ENCODE measurements around the gene SLC7A7.
A peak's percentile ranks its signal among the peaks of the same experiment; 100 is the strongest.
"Not testable (repeated sequence)": the region's sequence is repeated elsewhere in the genome, so short reads cannot be mapped to it uniquely, and the experiment has no call there.

Gene SLC7A7

DNA sequence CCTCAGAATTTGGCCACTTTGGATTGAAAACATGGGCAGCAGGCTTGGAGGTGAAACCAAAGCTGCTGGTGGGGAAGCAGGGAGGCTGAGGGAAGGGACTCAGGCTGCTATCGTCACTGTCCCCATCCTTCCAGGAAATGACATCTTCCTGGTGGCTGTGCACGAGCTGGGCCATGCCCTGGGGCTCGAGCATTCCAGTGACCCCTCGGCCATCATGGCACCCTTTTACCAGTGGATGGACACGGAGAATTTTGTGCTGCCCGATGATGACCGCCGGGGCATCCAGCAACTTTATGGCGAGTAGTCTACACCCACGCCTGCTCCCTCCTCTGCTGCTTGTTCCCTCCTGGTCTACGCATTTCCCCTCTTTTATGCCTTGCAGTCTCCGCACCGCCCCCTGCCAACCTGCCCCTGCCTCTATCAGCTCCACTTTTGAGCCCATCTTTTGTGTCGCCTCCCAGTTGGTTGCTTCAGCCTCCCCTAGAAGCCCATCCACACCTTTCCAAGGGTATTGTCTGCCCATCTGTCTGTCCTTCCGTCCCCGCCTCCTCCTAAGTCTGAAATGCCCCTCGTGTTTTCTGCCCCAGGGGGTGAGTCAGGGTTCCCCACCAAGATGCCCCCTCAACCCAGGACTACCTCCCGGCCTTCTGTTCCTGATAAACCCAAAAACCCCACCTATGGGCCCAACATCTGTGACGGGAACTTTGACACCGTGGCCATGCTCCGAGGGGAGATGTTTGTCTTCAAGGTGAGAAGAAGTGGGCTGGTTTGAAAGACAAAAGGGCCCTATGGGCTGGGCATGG, 28.1 kb upstream of the SLC7A7 start:
- no peak for DNase-seq

GRCh38 chr14:22842211-22843122, 27.2 kb upstream of the SLC7A7 start:
- no peak for DNase-seq

- no peak for DNase-seq
These were observed 26.5 kb upstream of the SLC7A7 start for GRCh38 chr14:22841769-22842168.

DNA sequence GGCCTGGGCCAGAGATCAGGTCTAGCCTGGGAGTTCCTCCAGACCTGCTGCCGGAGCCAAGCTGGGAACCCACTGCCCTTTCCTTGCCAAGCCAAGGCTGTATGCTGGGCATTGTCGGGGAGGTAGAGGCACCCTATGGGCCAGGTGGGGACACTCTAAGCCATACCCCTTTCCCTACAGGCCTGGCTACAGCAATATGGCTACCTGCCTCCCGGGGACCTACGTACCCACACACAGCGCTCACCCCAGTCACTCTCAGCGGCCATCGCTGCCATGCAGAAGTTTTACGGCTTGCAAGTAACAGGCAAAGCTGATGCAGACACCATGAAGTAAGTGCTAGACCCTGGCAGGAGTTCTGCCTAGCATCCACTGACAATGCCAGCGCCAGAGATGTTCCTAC, 26.1 kb upstream of the SLC7A7 start:
- no peak for DNase-seq

GRCh38 chr14:22839159-22839779, 24.0 kb upstream of the SLC7A7 start:
- no peak for DNase-seq

DNA sequence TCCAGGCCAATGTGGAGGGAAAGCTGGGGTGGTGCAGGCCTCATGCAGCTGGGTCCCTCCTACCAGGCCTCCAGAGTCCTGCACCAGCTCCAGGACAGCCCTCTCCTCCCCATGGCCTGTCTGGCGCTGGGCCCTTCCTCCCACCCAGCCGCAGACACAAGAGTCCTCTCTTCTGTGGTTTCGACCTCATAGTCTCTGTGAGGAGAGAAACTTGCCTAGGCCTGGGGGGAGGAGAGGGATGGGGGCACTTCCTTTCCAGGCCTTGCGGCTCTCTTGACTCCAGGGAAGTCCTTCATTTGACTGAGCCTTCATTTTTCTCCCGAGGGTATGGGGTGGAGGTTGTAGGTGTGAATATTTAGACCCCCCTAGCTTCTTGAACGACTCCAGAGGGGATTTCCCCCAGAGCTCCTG, 23.4 kb upstream of the SLC7A7 start:
- no peak for DNase-seq

DNA sequence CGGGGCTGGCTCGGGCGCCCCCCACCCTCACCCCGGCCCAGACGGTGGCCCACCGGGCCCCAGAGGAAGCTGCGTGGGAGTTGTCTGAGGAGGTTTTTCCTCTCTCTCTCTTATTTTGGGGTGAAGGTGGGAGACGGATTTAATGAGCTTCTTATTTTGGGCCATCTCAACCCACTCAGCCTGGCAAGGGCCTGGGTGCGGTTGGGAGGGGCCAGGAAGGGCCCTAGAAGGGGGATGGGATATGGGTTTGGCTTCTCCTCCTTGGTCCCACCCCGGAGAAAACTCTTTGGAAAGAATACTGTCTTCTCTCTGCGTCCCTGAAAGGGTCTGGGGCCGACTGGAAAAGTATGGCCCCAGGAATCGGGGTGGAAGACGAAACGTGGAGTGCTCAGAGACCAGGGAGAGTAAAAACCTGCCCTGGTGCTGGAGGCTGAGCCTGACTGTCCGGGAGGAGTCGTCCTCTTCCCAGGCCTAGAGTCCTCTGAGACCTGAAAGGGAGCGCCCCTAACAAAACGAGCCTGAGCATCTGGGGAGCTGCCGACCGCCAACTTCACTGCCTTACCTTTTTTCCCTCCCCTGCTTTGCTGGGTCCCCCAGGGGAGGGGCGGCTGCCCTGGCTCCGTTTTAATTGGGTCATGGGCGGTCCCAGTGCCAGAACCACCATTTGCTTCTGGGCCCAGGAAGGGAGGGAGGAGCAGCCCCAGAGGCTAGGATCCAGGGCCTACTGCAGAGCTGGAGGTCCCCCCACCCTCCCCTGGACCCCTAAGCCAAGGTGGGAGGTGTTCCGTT, 22.7 kb upstream of the SLC7A7 start:
- no peak for DNase-seq

- no peak for DNase-seq
These were observed 22.0 kb upstream of the SLC7A7 start for GRCh38 chr14:22837114-22837749.

DNA sequence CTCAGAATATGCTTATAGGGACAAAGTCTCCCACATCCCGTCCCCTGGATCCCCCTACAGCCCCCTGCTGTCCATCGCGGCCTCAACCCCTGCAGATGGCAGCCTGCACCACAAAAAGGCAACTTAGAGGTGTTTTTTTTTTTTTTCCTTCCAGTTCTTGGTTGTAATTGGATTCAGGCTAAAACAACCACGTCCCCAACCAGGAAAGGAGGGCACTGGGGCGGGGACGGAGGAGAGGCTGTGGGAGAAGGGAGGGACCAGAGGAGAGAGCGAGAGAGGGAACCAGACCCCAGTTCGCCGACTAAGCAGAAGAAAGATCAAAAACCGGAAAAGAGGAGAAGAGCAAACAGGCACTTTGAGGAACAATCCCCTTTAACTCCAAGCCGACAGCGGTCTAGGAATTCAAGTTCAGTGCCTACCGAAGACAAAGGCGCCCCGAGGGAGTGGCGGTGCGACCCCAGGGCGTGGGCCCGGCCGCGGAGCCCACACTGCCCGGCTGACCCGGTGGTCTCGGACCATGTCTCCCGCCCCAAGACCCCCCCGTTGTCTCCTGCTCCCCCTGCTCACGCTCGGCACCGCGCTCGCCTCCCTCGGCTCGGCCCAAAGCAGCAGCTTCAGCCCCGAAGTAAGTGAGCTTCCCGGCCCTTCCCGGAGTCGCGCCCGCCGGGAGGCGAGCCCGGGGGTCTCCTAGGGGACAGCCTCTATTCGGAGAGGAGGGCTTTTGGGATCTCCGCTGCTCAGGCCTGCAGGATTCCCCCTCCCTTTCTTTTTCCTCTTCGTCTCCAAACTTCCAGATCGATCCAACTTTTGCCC, 21.3 kb upstream of the SLC7A7 start, which contains the start of gene MMP14:
Gene MMP14, plus strand, starts transcription at position 285 of the 813 bp plus-strand sequence. Its CDS starts 233 bp downstream, at position 518.
- no peak for DNase-seq

DNA sequence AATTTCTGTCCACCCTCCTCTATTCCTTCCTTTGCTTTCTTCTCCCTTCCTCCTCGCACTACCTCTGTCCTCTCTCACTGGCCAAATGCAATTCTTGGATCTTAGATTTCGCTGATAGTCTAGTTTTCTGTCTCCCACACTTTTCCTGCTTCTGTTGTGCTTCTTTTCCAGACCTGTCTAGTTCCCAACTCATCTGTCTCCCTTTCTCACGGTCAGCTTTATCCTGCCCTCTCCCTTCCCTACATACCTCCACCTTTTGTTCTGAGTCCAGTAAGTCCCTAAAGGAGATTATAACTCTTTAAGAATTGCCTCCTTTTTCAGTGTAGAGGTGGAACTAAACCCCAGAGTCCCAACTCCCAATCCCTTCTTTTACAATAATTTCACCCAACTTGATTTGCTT, 20.3 kb upstream of the SLC7A7 start:
- no peak for DNase-seq

GRCh38 chr14:22830443-22831010, 15.3 kb upstream of the SLC7A7 start:
- no peak for DNase-seq

DNA sequence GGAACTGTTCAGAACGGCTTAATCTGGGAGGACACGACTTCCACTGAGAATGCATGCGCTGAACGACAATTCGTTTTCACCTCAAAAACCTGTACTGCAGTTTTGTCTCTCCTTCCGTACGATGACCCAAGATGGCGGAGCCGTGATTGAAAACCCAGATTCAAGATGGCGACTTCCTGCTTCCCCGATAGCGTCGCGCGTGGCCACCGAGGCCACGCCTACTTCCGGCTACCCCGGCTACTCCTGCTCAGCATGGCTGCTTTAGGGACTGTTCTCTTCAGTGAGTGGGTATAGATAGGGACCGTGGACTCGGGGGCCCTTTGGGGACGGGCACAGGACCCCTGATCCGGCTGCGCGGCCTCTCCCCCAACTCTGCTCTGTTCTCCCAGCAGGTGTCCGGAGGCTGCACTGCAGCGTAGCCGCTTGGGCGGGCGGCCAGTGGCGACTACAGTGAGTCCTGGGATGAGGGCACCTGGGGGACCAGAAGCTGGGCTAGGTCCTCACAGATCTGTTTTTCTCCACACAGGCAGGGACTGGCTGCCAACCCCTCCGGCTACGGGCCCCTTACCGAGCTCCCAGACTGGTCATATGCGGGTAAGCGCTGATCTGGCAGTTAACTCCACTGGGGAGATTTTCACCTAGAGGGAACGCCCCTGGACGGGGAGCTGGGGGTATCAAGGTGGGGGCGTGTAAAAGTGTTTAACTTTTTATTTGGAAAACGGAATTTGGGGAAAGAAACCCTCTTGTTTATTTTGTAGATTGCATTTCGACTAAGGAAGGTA, 14.6 kb upstream of the SLC7A7 start, which contains the start of gene MRPL52:
Gene MRPL52, plus strand, starts transcription at position 227 of the 782 bp plus-strand sequence. Its CDS starts 26 bp downstream, at position 253.
- DNase-seq, result peak; percentile 91

- not testable (repeated sequence) for DNase-seq
These were observed 13.9 kb upstream of the SLC7A7 start for GRCh38 chr14:22829076-22829660.

DNA sequence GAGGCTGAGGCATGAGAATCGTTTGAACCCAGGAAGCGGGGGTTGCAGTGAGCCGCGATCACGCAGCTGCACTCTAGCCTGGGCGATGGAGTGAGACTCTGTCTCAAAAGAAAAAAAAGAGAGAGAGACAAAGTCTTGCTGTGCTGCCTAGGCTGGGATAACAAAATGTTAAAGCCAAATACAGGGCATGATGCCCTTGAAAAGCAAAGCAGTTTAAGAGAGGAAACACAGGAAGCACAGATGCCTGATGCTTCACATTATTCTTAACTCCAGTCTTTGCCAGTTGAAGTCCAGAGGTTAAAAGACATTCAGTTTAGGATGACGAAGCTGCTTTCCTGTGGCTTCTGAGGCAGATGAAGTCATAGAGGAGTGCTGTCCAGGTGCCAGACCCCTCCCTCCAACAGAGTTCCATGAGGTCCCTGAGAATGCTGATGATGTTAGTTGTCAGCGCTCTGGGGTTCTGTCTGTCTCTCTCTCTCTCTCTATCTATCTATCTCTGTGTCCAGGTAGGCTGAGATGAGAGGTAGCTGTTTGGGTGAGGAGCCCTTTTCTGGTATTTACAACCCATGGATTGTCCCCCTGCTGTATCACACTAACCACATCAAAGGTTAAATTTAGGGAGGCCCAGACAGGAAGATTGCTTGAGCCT, 9.6 kb upstream of the SLC7A7 start:
- no peak for DNase-seq

- peak; percentile 84 for DNase-seq
These were observed 7.4 kb upstream of the SLC7A7 start for GRCh38 chr14:22822571-22823098.

DNA sequence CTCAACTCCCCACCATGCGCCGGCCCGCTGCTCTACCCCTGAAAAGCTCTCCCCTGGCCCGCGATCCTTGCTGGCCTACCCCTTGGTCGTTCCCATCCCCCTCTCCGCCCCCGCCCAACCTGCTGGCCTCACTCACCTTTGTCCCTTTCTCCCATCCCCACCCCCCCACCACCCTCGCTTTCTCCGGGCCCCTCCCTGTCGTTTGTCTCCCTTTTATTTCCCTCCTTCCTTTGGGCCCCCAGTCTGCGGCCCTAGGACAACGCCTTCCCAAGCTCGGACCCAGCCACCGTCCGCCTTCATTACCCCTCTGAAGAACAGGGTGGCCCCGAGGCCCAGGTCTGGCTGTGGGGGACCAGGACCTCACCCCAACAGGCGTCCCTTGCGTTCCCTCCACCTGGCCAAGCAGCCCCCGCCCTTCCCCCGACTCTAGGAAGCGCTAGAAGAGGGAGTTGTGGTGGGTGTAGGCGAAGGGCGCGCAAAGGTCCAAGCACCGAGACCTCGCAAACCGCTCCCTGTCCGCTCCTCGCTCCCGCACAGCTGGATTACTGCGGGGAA, 6.9 kb upstream of the SLC7A7 start:
- DNase-seq, result no peak

- no peak for DNase-seq
These were observed 6.2 kb upstream of the SLC7A7 start for GRCh38 chr14:22821193-22822015.

Measured in activated CD8-positive, alpha-beta memory T cell treated with anti-CD3 and anti-CD28 coated beads, Interleukin-2, amount 50 U/mL, for 48 hours (primary cell).